Measurements from ENCODE around the gene PPARD. TPM values are rescaled to one million over a fixed set of nuclear protein-coding genes. Genes with fewer than 3 reads are reported as not detected.

Gene PPARD
- total RNA-seq, 1 donor from 2014 or later: 4.9 TPM

DNA sequence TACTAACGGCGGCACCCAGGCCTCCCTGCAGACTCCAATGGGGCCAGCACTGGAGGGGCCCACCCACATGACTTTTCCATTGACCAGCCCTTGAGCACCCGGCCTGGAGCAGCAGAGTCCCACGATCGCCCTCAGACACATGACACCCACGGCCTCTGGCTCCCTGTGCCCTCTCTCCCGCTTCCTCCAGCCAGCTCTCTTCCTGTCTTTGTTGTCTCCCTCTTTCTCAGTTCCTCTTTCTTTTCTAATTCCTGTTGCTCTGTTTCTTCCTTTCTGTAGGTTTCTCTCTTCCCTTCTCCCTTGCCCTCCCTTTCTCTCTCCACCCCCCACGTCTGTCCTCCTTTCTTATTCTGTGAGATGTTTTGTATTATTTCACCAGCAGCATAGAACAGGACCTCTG is 83.7 kb downstream of the PPARD start:
- Histone ChIP-seq H4K20me1 (ENCODE audit: low read depth) (no peaks in the 10 kb centered on the region), H3K4me3 (no peak overlapping the region), H3K4me1 (peaks cover 36% of the 10 kb centered on the region), H3K4me2 (no peak overlapping the region), H3K9me3 (ENCODE audit: low read depth) (no peaks in the 10 kb centered on the region), H3K36me3 (no peaks in the 10 kb centered on the region), H3K27me3 (no peaks in the 10 kb centered on the region), H3K79me2 (ENCODE audit: low read depth) (no peaks in the 10 kb centered on the region), H3K9ac (no peak overlapping the region), H2AFZ (replicated peaks) (no peak overlapping the region), H3K27ac (no peak overlapping the region), H3F3A (ENCODE audit: low read depth) (peaks cover 11% of the 10 kb centered on the region)
- H3K27ac Mint-ChIP-seq: no peak overlapping the region
- DNase-seq (ENCODE audit: low spot score): no peak
- H3K4me3 Mint-ChIP-seq: no peak overlapping the region
- peaks cover 17% of the 10 kb centered on the region for H3K36me3 Mint-ChIP-seq
- peaks cover 12% of the 10 kb centered on the region for H3K4me1 Mint-ChIP-seq
- H3K27me3 Mint-ChIP-seq (ENCODE audit: insufficient read depth, low read depth): peaks cover 2% of the 10 kb centered on the region
- H3K9me3 Mint-ChIP-seq: peaks cover 6% of the 10 kb centered on the region
- TF ChIP-seq, protein P1, sequence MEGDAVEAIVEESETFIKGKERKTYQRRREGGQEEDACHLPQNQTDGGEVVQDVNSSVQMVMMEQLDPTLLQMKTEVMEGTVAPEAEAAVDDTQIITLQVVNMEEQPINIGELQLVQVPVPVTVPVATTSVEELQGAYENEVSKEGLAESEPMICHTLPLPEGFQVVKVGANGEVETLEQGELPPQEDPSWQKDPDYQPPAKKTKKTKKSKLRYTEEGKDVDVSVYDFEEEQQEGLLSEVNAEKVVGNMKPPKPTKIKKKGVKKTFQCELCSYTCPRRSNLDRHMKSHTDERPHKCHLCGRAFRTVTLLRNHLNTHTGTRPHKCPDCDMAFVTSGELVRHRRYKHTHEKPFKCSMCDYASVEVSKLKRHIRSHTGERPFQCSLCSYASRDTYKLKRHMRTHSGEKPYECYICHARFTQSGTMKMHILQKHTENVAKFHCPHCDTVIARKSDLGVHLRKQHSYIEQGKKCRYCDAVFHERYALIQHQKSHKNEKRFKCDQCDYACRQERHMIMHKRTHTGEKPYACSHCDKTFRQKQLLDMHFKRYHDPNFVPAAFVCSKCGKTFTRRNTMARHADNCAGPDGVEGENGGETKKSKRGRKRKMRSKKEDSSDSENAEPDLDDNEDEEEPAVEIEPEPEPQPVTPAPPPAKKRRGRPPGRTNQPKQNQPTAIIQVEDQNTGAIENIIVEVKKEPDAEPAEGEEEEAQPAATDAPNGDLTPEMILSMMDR (IDR thresholded peaks at IDR 0.05): no peak
- TF ChIP-seq EZH2 (IDR thresholded peaks at IDR 0.05) (no peak), EZH2phosphoT487 (IDR thresholded peaks at IDR 0.05) (no peak)

GRCh38 chr6:35427435-35427834 is 85.1 kb downstream of the PPARD start:
- H3K4me2 ChIP-seq: no peak overlapping the region
- TF ChIP-seq EZH2phosphoT487 (IDR thresholded peaks at IDR 0.05): no peak

GRCh38 chr6:35427851-35428321 is 85.5 kb downstream of the PPARD start:
- H3K4me3 Mint-ChIP-seq: no peak overlapping the region
- Histone ChIP-seq H3K36me3 (no peaks in the 10 kb centered on the region), H4K20me1 (ENCODE audit: low read depth) (no peaks in the 10 kb centered on the region), H3K4me1 (peaks cover 36% of the 10 kb centered on the region), H2AFZ (replicated peaks) (no peak overlapping the region), H3K27me3 (no peaks in the 10 kb centered on the region), H3K4me2 (peak overlapping the region; percentile 31), H3K4me3 (no peak overlapping the region), H3K9ac (no peak overlapping the region), H3K27ac (no peak overlapping the region), H3K9me3 (ENCODE audit: low read depth) (no peaks in the 10 kb centered on the region), H3F3A (ENCODE audit: low read depth) (peaks cover 11% of the 10 kb centered on the region), H3K79me2 (ENCODE audit: low read depth) (no peaks in the 10 kb centered on the region)
- H3K27me3 Mint-ChIP-seq (ENCODE audit: insufficient read depth, low read depth): peaks cover 2% of the 10 kb centered on the region
- DNase-seq (ENCODE audit: low spot score): no peak
- peaks cover 17% of the 10 kb centered on the region for H3K36me3 Mint-ChIP-seq
- peaks cover 7% of the 10 kb centered on the region for H3K9me3 Mint-ChIP-seq
- peaks cover 12% of the 10 kb centered on the region for H3K4me1 Mint-ChIP-seq
- TF ChIP-seq, protein P1 (IDR thresholded peaks at IDR 0.05): no peak
- TF ChIP-seq EZH2phosphoT487 (IDR thresholded peaks at IDR 0.05) (no peak), EZH2 (IDR thresholded peaks at IDR 0.05) (no peak)
- H3K27ac Mint-ChIP-seq: no peak overlapping the region

More at GRCh38 chr6:35427435-35427834, 85.1 kb downstream of the PPARD start:
- H3F3A ChIP-seq (ENCODE audit: low read depth): peaks cover 11% of the 10 kb centered on the region
- no peak for DNase-seq (ENCODE audit: low spot score)
- Mint-ChIP-seq H3K4me3 (no peak overlapping the region), H3K27me3 (ENCODE audit: insufficient read depth, low read depth) (peaks cover 2% of the 10 kb centered on the region), H3K9me3 (peaks cover 6% of the 10 kb centered on the region), H3K4me1 (peaks cover 12% of the 10 kb centered on the region), H3K27ac (no peak overlapping the region), H3K36me3 (peaks cover 17% of the 10 kb centered on the region)
- no peaks in the 10 kb centered on the region for H3K9me3 ChIP-seq (ENCODE audit: low read depth)
- no peaks in the 10 kb centered on the region for H4K20me1 ChIP-seq (ENCODE audit: low read depth)
- H3K4me3 ChIP-seq: no peak overlapping the region
- H3K27ac ChIP-seq: no peak overlapping the region
- H2AFZ ChIP-seq (replicated peaks): no peak overlapping the region
- peaks cover 36% of the 10 kb centered on the region for H3K4me1 ChIP-seq
- no peaks in the 10 kb centered on the region for H3K36me3 ChIP-seq
- no peak overlapping the region for H3K9ac ChIP-seq
- no peaks in the 10 kb centered on the region for H3K27me3 ChIP-seq
- no peaks in the 10 kb centered on the region for H3K79me2 ChIP-seq (ENCODE audit: low read depth)

GRCh38 chr6:35428421-35429149 is 86.2 kb downstream of the PPARD start:
- Histone ChIP-seq H3K4me3 (no peak overlapping the region), H3K27ac (no peak overlapping the region), H3K27me3 (no peaks in the 10 kb centered on the region), H3K4me1 (peaks cover 36% of the 10 kb centered on the region), H4K20me1 (ENCODE audit: low read depth) (no peaks in the 10 kb centered on the region), H3K79me2 (ENCODE audit: low read depth) (no peaks in the 10 kb centered on the region), H3K9ac (no peak overlapping the region), H3K36me3 (no peaks in the 10 kb centered on the region), H3K4me2 (peak overlapping the region; percentile 31), H3F3A (ENCODE audit: low read depth) (peaks cover 11% of the 10 kb centered on the region), H2AFZ (replicated peaks) (no peak overlapping the region), H3K9me3 (ENCODE audit: low read depth) (no peaks in the 10 kb centered on the region)
- H3K4me3 Mint-ChIP-seq: no peak overlapping the region
- TF ChIP-seq EZH2 (IDR thresholded peaks at IDR 0.05): no peak
- TF ChIP-seq, protein P1 (IDR thresholded peaks at IDR 0.05): no peak
- no peak for TF ChIP-seq EZH2phosphoT487 (IDR thresholded peaks at IDR 0.05)
- H3K27me3 Mint-ChIP-seq (ENCODE audit: insufficient read depth, low read depth): peaks cover 2% of the 10 kb centered on the region
- no peak overlapping the region for H3K27ac Mint-ChIP-seq
- H3K4me1 Mint-ChIP-seq: peaks cover 12% of the 10 kb centered on the region
- peaks cover 7% of the 10 kb centered on the region for H3K9me3 Mint-ChIP-seq
- DNase-seq (ENCODE audit: low spot score): no peak
- peaks cover 17% of the 10 kb centered on the region for H3K36me3 Mint-ChIP-seq
